GM19438 (cell line): Measurements from ENCODE around the gene SCYGR6.
A peak's percentile ranks its signal among the peaks of the same experiment; 100 is the strongest.
"Not testable (repeated sequence)": the region's sequence is repeated elsewhere in the genome, so short reads cannot be mapped to it uniquely, and the experiment has no call there.

ENCODE experiments used
- ATAC-seq: cut with Tn5 transposase; IDR thresholded peaks from one replicate; pipeline ENCODE4 v1.9.1; 2021; ENCODE audit warnings: low read depth; ENCODE audit not compliant: unreplicated experiment

The SCYGR6 gene

GRCh38 chr2:227724394-227725039, at the start of gene SCYGR6:
SCYGR6 (minus strand) TSS chr2:227724757; CDS start chr2:227724757, 0 bp downstream.
- ATAC-seq: no peak

- ATAC-seq: no peak
Observed at GRCh38 chr2:227774011-227774624, 49.6 kb upstream of the SCYGR6 start.

GRCh38 chr2:227772932-227773331, 48.4 kb upstream of the SCYGR6 start:
- no peak for ATAC-seq

- ATAC-seq: no peak
Observed at GRCh38 chr2:227772197-227772661, 47.7 kb upstream of the SCYGR6 start.

- ATAC-seq: no peak
Observed at GRCh38 chr2:227767830-227768229, 43.3 kb upstream of the SCYGR6 start.

- peak; percentile 98 for ATAC-seq
Observed at GRCh38 chr2:227766373-227766883, 41.9 kb upstream of the SCYGR6 start.

- no peak for ATAC-seq
Observed at GRCh38 chr2:227765788-227766372, 41.3 kb upstream of the SCYGR6 start.

- ATAC-seq: no peak
Observed at GRCh38 chr2:227761740-227762476, 37.4 kb upstream of the SCYGR6 start.

GRCh38 chr2:227759411-227760118, 35.0 kb upstream of the SCYGR6 start:
- ATAC-seq: no peak

- ATAC-seq: not testable (repeated sequence)
Observed at GRCh38 chr2:227756261-227756660, 31.7 kb upstream of the SCYGR6 start.

- no peak for ATAC-seq
Observed at GRCh38 chr2:227748079-227748478, 23.5 kb upstream of the SCYGR6 start.

GRCh38 chr2:227745594-227745993, 21.0 kb upstream of the SCYGR6 start, which contains the start of gene SCYGR8:
SCYGR8 (plus strand) TSS chr2:227745894; CDS start chr2:227745894, 0 bp downstream.
- ATAC-seq: no peak

- not testable (repeated sequence) for ATAC-seq
Observed at GRCh38 chr2:227740705-227741104, 16.1 kb upstream of the SCYGR6 start.

GRCh38 chr2:227739351-227739750, 14.8 kb upstream of the SCYGR6 start:
- no peak for ATAC-seq

GRCh38 chr2:227728035-227728434, 3.5 kb upstream of the SCYGR6 start, which contains the start of gene SCYGR7:
SCYGR7 (plus strand) TSS chr2:227728335; CDS start chr2:227728335, 0 bp downstream.
- ATAC-seq: no peak

- not testable (repeated sequence) for ATAC-seq
Observed at GRCh38 chr2:227722821-227723220, 1.7 kb downstream of the SCYGR6 start.

GRCh38 chr2:227720680-227721079, 3.9 kb downstream of the SCYGR6 start:
- ATAC-seq: no peak

GRCh38 chr2:227719641-227720040, 4.9 kb downstream of the SCYGR6 start:
- no peak for ATAC-seq

GRCh38 chr2:227717687-227718567, 6.6 kb downstream of the SCYGR6 start, which contains the start of gene SLC19A3:
SLC19A3 (minus strand) TSS chr2:227718028; CDS start chr2:227702318, 15,710 bp downstream.
- no peak for ATAC-seq
